ENCODE measurements around the gene ADNP. TPM values are rescaled to one million over a fixed set of nuclear protein-coding genes. Genes with fewer than 3 reads are reported as not detected.

The ADNP gene
- total and polyA plus RNA-seq, 10 of the 15 experiments (the other 5 are each of a cell fraction or from before 2014, with no cell fraction given), result 23.0 to 74.4 (median 34.9) TPM

GRCh38 chr20:50929299-50930138 lies 1.7 kb downstream of the ADNP start (continued):
- TF ChIP-seq CBFB (IDR thresholded peaks at IDR 0.05; ENCODE audit: low read depth) (peak; percentile 79; the same call in 1 of the 2 replicates), SIN3A (IDR thresholded peaks at IDR 0.05; ENCODE audit: low read depth, low read length) (peak; percentile 91; the same call in 1 of the 2 replicates), ZSCAN29 (IDR thresholded peaks at IDR 0.05) (no peak), BHLHE40 (IDR thresholded peaks at IDR 0.05; ENCODE audit: borderline replicate concordance in 1 of 2, low read depth in 2 of 2, low read length in 1 of 2) (peak; percentile 59 to 79; a peak in 3 of 4 replicates), NR2C1 (IDR thresholded peaks at IDR 0.05) (no peak), POLR2AphosphoS5 (IDR thresholded peaks at IDR 0.05; ENCODE audit: low read length) (peak; percentile 55), CEBPZ (IDR thresholded peaks at IDR 0.05; ENCODE audit: low read depth, low read length) (no peak), LARP7 (IDR thresholded peaks at IDR 0.05) (0 out of 2 replicates have a peak, but pooled peaks have one; percentile 28), IKZF1 (conservative IDR thresholded peaks at IDR 0.05) (peak; percentile 69), STAT3 (IDR thresholded peaks at IDR 0.05; ENCODE audit: low read depth, low read length) (peak; percentile 43; the same call in 1 of the 2 replicates), FOXM1 (IDR thresholded peaks at IDR 0.05; ENCODE audit: low read depth, low read length) (peak; percentile 95), STAT1 (conservative IDR thresholded peaks at IDR 0.05) (no peak; the same call in 1 of the 2 replicates), PML (IDR thresholded peaks at IDR 0.05; ENCODE audit: low read length) (peak; percentile 92), REST (IDR thresholded peaks at IDR 0.05; ENCODE audit: low read depth, low read length) (no peak), KDM1A (IDR thresholded peaks at IDR 0.05; ENCODE audit: borderline replicate concordance) (no peak), MEF2B (IDR thresholded peaks at IDR 0.05; ENCODE audit: partially characterized antibody, poor library complexity, severe bottlenecking) (peak; percentile 25), PKNOX1 (IDR thresholded peaks at IDR 0.05) (peak; percentile 50; the same call in 1 of the 2 replicates), BCLAF1 (IDR thresholded peaks at IDR 0.05) (no peak), BMI1 (IDR thresholded peaks at IDR 0.05; ENCODE audit: borderline replicate concordance) (no peak)

All from GM12878 (cell line).